MCF 10A (cell line): Measurements from ENCODE around the gene ABCG4. TPM values are rescaled to one million over a fixed set of nuclear protein-coding genes. Genes with fewer than 3 reads are reported as not detected.

Experiments used
- Bru-seq: library from RNA; stranded (reverse); fragments of 400-500 nt; gene quantifications from one replicate; lab custom pipeline; 2021; lab: Mats Ljungman, UMichigan
- BruChase-seq, 2 experiments: library from RNA; stranded (reverse); fragments of 400-500 nt; gene quantifications; one replicate each; lab custom pipeline; 2021; lab: Mats Ljungman, UMichigan
- BruUV-seq: library from RNA; stranded (reverse); fragments of 400-500 nt; replicated peaks from 2 replicates; lab custom pipeline; 2021; lab: Mats Ljungman, UMichigan
- CTCF ChIA-PET: fragments of 300-600 bp; sonication (Branson Sonifier 250); formaldehyde crosslinking; extraction: SDS; loops from one replicate; lab custom pipeline; 2021; ENCODE audit warnings: antibody characterized with exemption, inconsistent platforms; lab: Yijun Ruan, JAX
- POLR2A ChIA-PET: fragments of 300-600, 350-650 bp; sonication (Branson Sonifier 250); formaldehyde crosslinking; extraction: SDS; loops from one replicate; lab custom pipeline; 2020; ENCODE audit warnings: antibody characterized with exemption, inconsistent platforms; lab: Yijun Ruan, JAX
- DNase-seq: peaks from one replicate; pipeline ENCODE4 v3.0.0-alpha.2; 2018; ENCODE audit not compliant: unreplicated experiment
- H3K27ac Mint-ChIP-seq: one replicate; pipeline ENCODE4 v1.8.0; 2022; ENCODE audit warnings: mild to moderate bottlenecking, low read depth, mixed read lengths; ENCODE audit not compliant: unreplicated experiment
- H3K27me3 Mint-ChIP-seq: one replicate; pipeline ENCODE4 v1.8.0; 2022; ENCODE audit warnings: mixed read lengths; ENCODE audit not compliant: insufficient read depth, unreplicated experiment
- H3K36me3 Mint-ChIP-seq: one replicate; pipeline ENCODE4 v1.8.0; 2022; ENCODE audit warnings: mild to moderate bottlenecking, moderate library complexity, mixed read lengths; ENCODE audit not compliant: insufficient read depth, unreplicated experiment
- H3K4me1 Mint-ChIP-seq: one replicate; pipeline ENCODE4 v1.8.0; 2022; ENCODE audit warnings: mixed read lengths; ENCODE audit not compliant: insufficient read depth, unreplicated experiment
- H3K4me3 Mint-ChIP-seq: one replicate; pipeline ENCODE4 v1.8.0; 2022; ENCODE audit warnings: mild to moderate bottlenecking, moderate library complexity, mixed read lengths; ENCODE audit not compliant: unreplicated experiment
- H3K9me3 Mint-ChIP-seq: one replicate; pipeline ENCODE4 v1.8.0; 2022; ENCODE audit warnings: mixed read lengths; ENCODE audit not compliant: unreplicated experiment
- CTCF ChIP-seq: fragments of 200-600 bp; IDR thresholded peaks from one replicate; pipeline ENCODE4 v1.8.0; 2022; ENCODE audit warnings: antibody characterized with exemption, mild to moderate bottlenecking; ENCODE audit not compliant: unreplicated experiment
- intact Hi-C: fragments of 100-400 bp; cut with micrococcal nuclease; formaldehyde crosslinking; loops from 2 replicates; pipeline ENCODE4 v1.14.1; 2022
- long read RNA-seq: library from polyadenylated mRNA; stranded (forward); transcript quantifications from one replicate; pipeline ENCODE4 v2.0.0, GENCODE V29; 2022
- total RNA-seq: library from RNA; stranded (reverse); gene quantifications from 2 replicates; pipeline ENCODE4 v1.2.3, GENCODE V29; 2022

Gene ABCG4
- total RNA-seq (not detected in 2 replicates), Bru-seq, nascent RNA (not detected), BruChase-seq, experiment 1, labeled RNA remaining after a 6-hour chase (percentile 6 among the genes with signal in this experiment), BruChase-seq, experiment 2, labeled RNA remaining after a 2-hour chase (not detected)
- long read RNA-seq = 0 reads

- CTCF ChIA-PET = interaction anchor here (1.1 to 2.4 kb wide), 2 partner anchors 16 to 48 kb away, joined by 3 to 10 read pairs; no protein-coding TSS in a partner anchor
- H3K27ac Mint-ChIP-seq = no peak within 1 kb of the TSS
- BruUV-seq = no TSS peak
- intact Hi-C loops = no loop called here
- H3K27me3 Mint-ChIP-seq = peaks cover 16% of the 10 kb centered on the region
- H3K4me1 Mint-ChIP-seq = no peaks in the 10 kb centered on the region
- TF ChIP-seq CTCF = no peak
- H3K36me3 Mint-ChIP-seq = no peaks in the 10 kb centered on the region
- H3K4me3 Mint-ChIP-seq = peak within 1 kb of the TSS; percentile 67
- POLR2A ChIA-PET = interaction anchor here (0.6 to 1.2 kb wide), 2 partner anchors 55 to 80 kb away, joined by 3 to 4 read pairs; no protein-coding TSS in a partner anchor
- no peaks in the 10 kb centered on the region for H3K9me3 Mint-ChIP-seq
- DNase-seq = peak; percentile 14
Observed at GRCh38 chr11:119149018-119149785, at the start of gene ABCG4. Gene ABCG4, plus strand, starts transcription at chr11:119149052. Its CDS starts 914 bp downstream, at chr11:119149966.

- CTCF ChIA-PET = interaction anchor here (0.6 to 1.6 kb wide), 10 partner anchors 10 to 458 kb away, joined by 3 to 6 read pairs (median 4); partner anchors contain the start of gene TRAPPC4
- POLR2A ChIA-PET = interaction anchor here (0.7 to 1.5 kb wide), 4 partner anchors 32 to 153 kb away, joined by 3 read pairs; partner anchors contain the start of genes HYOU1, RPS25, TRAPPC4 and VPS11
- H3K27ac Mint-ChIP-seq = peak overlapping the region; percentile 99
- H3K4me3 Mint-ChIP-seq = no peak overlapping the region
- BruUV-seq = no TSS peak
- no peak for TF ChIP-seq CTCF
- peaks cover 53% of the 10 kb centered on the region for H3K36me3 Mint-ChIP-seq
- intact Hi-C loops = loop anchor here (2.0 to 10.0 kb wide), 5 partner anchors 21 to 185 kb away; partner anchors contain the start of genes HINFP, HYOU1, RPS25 and TRAPPC4
- H3K4me1 Mint-ChIP-seq = peaks cover 16% of the 10 kb centered on the region
- DNase-seq = no peak
- no peaks in the 10 kb centered on the region for H3K9me3 Mint-ChIP-seq
- no peaks in the 10 kb centered on the region for H3K27me3 Mint-ChIP-seq
Observed at GRCh38 chr11:119099711-119100110, 49.1 kb upstream of the ABCG4 start.

GRCh38 chr11:119100246-119100970 lies 48.4 kb upstream of the ABCG4 start:
- peak overlapping the region; percentile 99 for H3K27ac Mint-ChIP-seq
- ChIA-PET CTCF (interaction anchor here (0.6 to 1.6 kb wide), 11 partner anchors 9 to 459 kb away, joined by 3 to 6 read pairs (median 4); partner anchors contain the start of gene TRAPPC4), POLR2A (interaction anchor here (0.7 to 1.5 kb wide), 4 partner anchors 33 to 153 kb away, joined by 3 read pairs; partner anchors contain the start of genes HYOU1, RPS25, TRAPPC4 and VPS11)
- no peaks in the 10 kb centered on the region for H3K27me3 Mint-ChIP-seq
- H3K4me3 Mint-ChIP-seq = peak overlapping the region; percentile 78
- peaks cover 16% of the 10 kb centered on the region for H3K4me1 Mint-ChIP-seq
- DNase-seq = peak; percentile 67
- H3K9me3 Mint-ChIP-seq = no peaks in the 10 kb centered on the region
- H3K36me3 Mint-ChIP-seq = peaks cover 46% of the 10 kb centered on the region
- intact Hi-C loops = loop anchor here (2.0 to 10.0 kb wide), 5 partner anchors 20 to 184 kb away; partner anchors contain the start of genes HINFP, HYOU1, RPS25 and TRAPPC4
- peak; percentile 51 for TF ChIP-seq CTCF
- no TSS peak for BruUV-seq
